GM19043 (cell line): ENCODE data around the gene TUBAL3.
"Not testable (repeated sequence)": the region's sequence is repeated elsewhere in the genome, so short reads cannot be mapped to it uniquely, and the experiment has no call there.

Experiments used
- ATAC-seq: cut with Tn5 transposase; IDR thresholded peaks from one replicate; pipeline ENCODE4 v1.9.1; 2021; ENCODE audit warnings: low read depth; ENCODE audit not compliant: unreplicated experiment

Gene TUBAL3

GRCh38 chr10:5424751-5425150, 20.1 kb upstream of the TUBAL3 start:
- no peak for ATAC-seq

- no peak for ATAC-seq
These were observed 19.1 kb upstream of the TUBAL3 start for GRCh38 chr10:5423771-5424170.

- no peak for ATAC-seq
These were observed 15.0 kb upstream of the TUBAL3 start for GRCh38 chr10:5419466-5420094.

- ATAC-seq: no peak
These were observed 14.0 kb upstream of the TUBAL3 start for GRCh38 chr10:5418584-5418983.

- ATAC-seq: no peak
These were observed 12.4 kb upstream of the TUBAL3 start for GRCh38 chr10:5416981-5417380.

GRCh38 chr10:5413012-5413938, 8.6 kb upstream of the TUBAL3 start:
- no peak for ATAC-seq

- ATAC-seq: peak; percentile 96
These were observed 7.8 kb upstream of the TUBAL3 start, which contains the start of gene NET1 for GRCh38 chr10:5412277-5412941. TSS of gene NET1 (plus strand) at chr10:5412557. CDS start at chr10:5412693, 136 bp downstream.

- no peak for ATAC-seq
These were observed 7.3 kb upstream of the TUBAL3 start for GRCh38 chr10:5411941-5412276.

GRCh38 chr10:5410787-5411186, 6.2 kb upstream of the TUBAL3 start:
- not testable (repeated sequence) for ATAC-seq

GRCh38 chr10:5406918-5407317, 2.3 kb upstream of the TUBAL3 start:
- ATAC-seq: no peak

GRCh38 chr10:5402798-5403197, 1.8 kb downstream of the TUBAL3 start:
- no peak for ATAC-seq

- no peak for ATAC-seq
These were observed 4.0 kb downstream of the TUBAL3 start for GRCh38 chr10:5400468-5401240.

GRCh38 chr10:5399332-5399731, 5.3 kb downstream of the TUBAL3 start:
- no peak for ATAC-seq

- no peak for ATAC-seq
These were observed 7.9 kb downstream of the TUBAL3 start for GRCh38 chr10:5396556-5397300.

GRCh38 chr10:5395168-5395567, 9.5 kb downstream of the TUBAL3 start:
- no peak for ATAC-seq

- no peak for ATAC-seq
These were observed 11.1 kb downstream of the TUBAL3 start for GRCh38 chr10:5393529-5393928.

GRCh38 chr10:5391790-5392189, 12.8 kb downstream of the TUBAL3 start:
- ATAC-seq: no peak

GRCh38 chr10:5390607-5391205, 13.9 kb downstream of the TUBAL3 start:
- no peak for ATAC-seq

GRCh38 chr10:5387169-5387568, 17.5 kb downstream of the TUBAL3 start:
- no peak for ATAC-seq

- ATAC-seq: no peak
These were observed 19.4 kb downstream of the TUBAL3 start for GRCh38 chr10:5385224-5385623.
